Spleen (tissue), 7 donors: Measurements from ENCODE around the gene PRRX2.

ENCODE experiments used
- POLR2A ChIP-seq, 3 donors: fragments of 450-650 bp; IDR thresholded peaks; one replicate each; pipeline ENCODE4 v1.5.1; 2017; ENCODE audit warnings: antibody characterized with exemption in 3 of 3, mild to moderate bottlenecking in 1 of 3
- POLR2AphosphoS5 ChIP-seq, 3 donors: sonication (generic); formaldehyde crosslinking; IDR thresholded peaks; one replicate each; pipeline ENCODE4 v1.5.1; 2017; ENCODE audit warnings: antibody characterized with exemption in 3 of 3
- TF ChIP-seq, protein P1 (sequence below), 11 experiments: fragments of 200-600 bp in 7 of 11; fragments of 450-650 bp in 4 of 11; sonication (generic) in 4 of 11; IDR thresholded peaks in 8 of 11; conservative IDR thresholded peaks in 3 of 11; 1 replicate in 7 of 11; 2 replicates in 4 of 11; pipeline versions ENCODE4 v1.4.0 to v1.8.0; 2016 to 2021; ENCODE audit warnings: antibody characterized with exemption in 11 of 11, inconsistent platforms in 4 of 11, mild to moderate bottlenecking in 1 of 11
- donor health status: DM: no; HTN: no; CAD: no; lungs with moderate emphysema.
- donor health status: DM: no; HTN: no; CAD: no.
- donor health status: DM: no; HTN: no; CAD: no.

GRCh38 chr9:129671519-129671918 lies 6.1 kb downstream of the PRRX2 start:
- TF ChIP-seq POLR2A (IDR thresholded peaks at IDR 0.05) (no peak), POLR2AphosphoS5 (IDR thresholded peaks at IDR 0.05) (no peak)
- TF ChIP-seq, protein P1, sequence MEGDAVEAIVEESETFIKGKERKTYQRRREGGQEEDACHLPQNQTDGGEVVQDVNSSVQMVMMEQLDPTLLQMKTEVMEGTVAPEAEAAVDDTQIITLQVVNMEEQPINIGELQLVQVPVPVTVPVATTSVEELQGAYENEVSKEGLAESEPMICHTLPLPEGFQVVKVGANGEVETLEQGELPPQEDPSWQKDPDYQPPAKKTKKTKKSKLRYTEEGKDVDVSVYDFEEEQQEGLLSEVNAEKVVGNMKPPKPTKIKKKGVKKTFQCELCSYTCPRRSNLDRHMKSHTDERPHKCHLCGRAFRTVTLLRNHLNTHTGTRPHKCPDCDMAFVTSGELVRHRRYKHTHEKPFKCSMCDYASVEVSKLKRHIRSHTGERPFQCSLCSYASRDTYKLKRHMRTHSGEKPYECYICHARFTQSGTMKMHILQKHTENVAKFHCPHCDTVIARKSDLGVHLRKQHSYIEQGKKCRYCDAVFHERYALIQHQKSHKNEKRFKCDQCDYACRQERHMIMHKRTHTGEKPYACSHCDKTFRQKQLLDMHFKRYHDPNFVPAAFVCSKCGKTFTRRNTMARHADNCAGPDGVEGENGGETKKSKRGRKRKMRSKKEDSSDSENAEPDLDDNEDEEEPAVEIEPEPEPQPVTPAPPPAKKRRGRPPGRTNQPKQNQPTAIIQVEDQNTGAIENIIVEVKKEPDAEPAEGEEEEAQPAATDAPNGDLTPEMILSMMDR (IDR thresholded peaks at IDR 0.05 in 8 of 11, conservative IDR thresholded peaks at IDR 0.05 in 3 of 11) = no peak
